ENCODE results near the gene ROR1.

GRCh38 chr1:64209221-64209620 is 435.4 kb downstream of the ROR1 start:
- TF ChIP-seq ZNF8 (CRISPR knock-in tag; IDR thresholded peaks at IDR 0.05) (no peak), TOX (CRISPR knock-in tag; IDR thresholded peaks at IDR 0.05; ENCODE audit: borderline replicate concordance) (no peak), BACH2 (CRISPR knock-in tag; IDR thresholded peaks at IDR 0.05; ENCODE audit: borderline replicate concordance) (no peak), ZNF565 (CRISPR knock-in tag; conservative IDR thresholded peaks at IDR 0.05; ENCODE audit: low read depth) (no peak), ZC3H10 (CRISPR knock-in tag; IDR thresholded peaks at IDR 0.05) (no peak), ZFP3 (CRISPR knock-in tag; IDR thresholded peaks at IDR 0.05) (no peak), ZFP30 (CRISPR knock-in tag; IDR thresholded peaks at IDR 0.05) (no peak), ARNTL (CRISPR knock-in tag; IDR thresholded peaks at IDR 0.05; ENCODE audit: borderline replicate concordance, low read depth) (no peak), PATZ1 (CRISPR knock-in tag; IDR thresholded peaks at IDR 0.05; ENCODE audit: borderline replicate concordance) (no peak), RARB (CRISPR knock-in tag; IDR thresholded peaks at IDR 0.05) (no peak), TCF4 (CRISPR knock-in tag; IDR thresholded peaks at IDR 0.05; ENCODE audit: borderline replicate concordance) (no peak)

All from SK-N-SH treated with all-trans-retinoic acid at 6 μM for 48 hours (cell line).